Stimulated activated CD4-positive, alpha-beta T cell treated with anti-CD3 and anti-CD28 coated beads, Interleukin-15, amount 100 ng/mL, for 48 hours (primary cell): ENCODE results near the gene SLC22A23.

Experiments used
- DNase-seq, 2 donors: peaks; one replicate each; pipeline ENCODE4 v3.0.0-alpha.2; 2020; ENCODE audit warnings: low read depth in 2 of 2

Gene SLC22A23

GRCh38 chr6:3370361-3371221, 86.3 kb downstream of the SLC22A23 start:
- DNase-seq: no peak

GRCh38 chr6:3369985-3370360, 86.9 kb downstream of the SLC22A23 start:
- DNase-seq: no peak

- DNase-seq: no peak
Observed at GRCh38 chr6:3368685-3369084, 88.2 kb downstream of the SLC22A23 start.

- DNase-seq: no peak
Observed at GRCh38 chr6:3367630-3368029, 89.2 kb downstream of the SLC22A23 start.

- DNase-seq: no peak
Observed at GRCh38 chr6:3366596-3367413, 90.0 kb downstream of the SLC22A23 start.

GRCh38 chr6:3364391-3364790, 92.5 kb downstream of the SLC22A23 start:
- no peak for DNase-seq

- DNase-seq: no peak
Observed at GRCh38 chr6:3363296-3364025, 93.4 kb downstream of the SLC22A23 start.

- no peak for DNase-seq
Observed at GRCh38 chr6:3361312-3362037, 95.4 kb downstream of the SLC22A23 start.

- DNase-seq: no peak
Observed at GRCh38 chr6:3360727-3361045, 96.2 kb downstream of the SLC22A23 start.

GRCh38 chr6:3359973-3360726, 96.7 kb downstream of the SLC22A23 start:
- no peak for DNase-seq

GRCh38 chr6:3359101-3359752, 97.6 kb downstream of the SLC22A23 start:
- no peak for DNase-seq

- no peak for DNase-seq
Observed at GRCh38 chr6:3358413-3359100, 98.3 kb downstream of the SLC22A23 start.

GRCh38 chr6:3357678-3358077, 99.2 kb downstream of the SLC22A23 start:
- DNase-seq: no peak

GRCh38 chr6:3356824-3357420, 99.9 kb downstream of the SLC22A23 start:
- DNase-seq: no peak

GRCh38 chr6:3356056-3356823, 100.6 kb downstream of the SLC22A23 start:
- peak; percentile 18 to 35 for DNase-seq

GRCh38 chr6:3355358-3356055, 101.3 kb downstream of the SLC22A23 start:
- no peak for DNase-seq

GRCh38 chr6:3355011-3355357, 101.9 kb downstream of the SLC22A23 start:
- no peak for DNase-seq

- DNase-seq: no peak
Observed at GRCh38 chr6:3353939-3354338, 102.9 kb downstream of the SLC22A23 start.
